Myocyte (in vitro differentiated cells): ENCODE results near the gene PIF1. TPM values are rescaled to one million over a fixed set of nuclear protein-coding genes. Genes with fewer than 3 reads are reported as not detected.

Source experiments
- DNase-seq: peaks from one replicate; pipeline ENCODE4 v3.0.0-alpha.2; 2012; ENCODE audit warnings: low read depth
- polyA plus RNA-seq: library from polyadenylated mRNA; unstranded; fragments of >200 nt; gene quantifications from one replicate; pipeline ENCODE4 v1.2.1, GENCODE V29; 2012; ENCODE audit warnings: missing spikeins
- total RNA-seq: library from RNA; depleted of rRNA; stranded (reverse); fragments of >200 nt; gene quantifications from 2 replicates; pipeline ENCODE4 v1.2.3, GENCODE V29; 2014

The PIF1 gene, protein sequence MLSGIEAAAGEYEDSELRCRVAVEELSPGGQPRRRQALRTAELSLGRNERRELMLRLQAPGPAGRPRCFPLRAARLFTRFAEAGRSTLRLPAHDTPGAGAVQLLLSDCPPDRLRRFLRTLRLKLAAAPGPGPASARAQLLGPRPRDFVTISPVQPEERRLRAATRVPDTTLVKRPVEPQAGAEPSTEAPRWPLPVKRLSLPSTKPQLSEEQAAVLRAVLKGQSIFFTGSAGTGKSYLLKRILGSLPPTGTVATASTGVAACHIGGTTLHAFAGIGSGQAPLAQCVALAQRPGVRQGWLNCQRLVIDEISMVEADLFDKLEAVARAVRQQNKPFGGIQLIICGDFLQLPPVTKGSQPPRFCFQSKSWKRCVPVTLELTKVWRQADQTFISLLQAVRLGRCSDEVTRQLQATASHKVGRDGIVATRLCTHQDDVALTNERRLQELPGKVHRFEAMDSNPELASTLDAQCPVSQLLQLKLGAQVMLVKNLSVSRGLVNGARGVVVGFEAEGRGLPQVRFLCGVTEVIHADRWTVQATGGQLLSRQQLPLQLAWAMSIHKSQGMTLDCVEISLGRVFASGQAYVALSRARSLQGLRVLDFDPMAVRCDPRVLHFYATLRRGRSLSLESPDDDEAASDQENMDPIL
- 8.9 and 13.5 TPM in 2 replicates for total RNA-seq
- 7.4 TPM for polyA plus RNA-seq

DNA sequence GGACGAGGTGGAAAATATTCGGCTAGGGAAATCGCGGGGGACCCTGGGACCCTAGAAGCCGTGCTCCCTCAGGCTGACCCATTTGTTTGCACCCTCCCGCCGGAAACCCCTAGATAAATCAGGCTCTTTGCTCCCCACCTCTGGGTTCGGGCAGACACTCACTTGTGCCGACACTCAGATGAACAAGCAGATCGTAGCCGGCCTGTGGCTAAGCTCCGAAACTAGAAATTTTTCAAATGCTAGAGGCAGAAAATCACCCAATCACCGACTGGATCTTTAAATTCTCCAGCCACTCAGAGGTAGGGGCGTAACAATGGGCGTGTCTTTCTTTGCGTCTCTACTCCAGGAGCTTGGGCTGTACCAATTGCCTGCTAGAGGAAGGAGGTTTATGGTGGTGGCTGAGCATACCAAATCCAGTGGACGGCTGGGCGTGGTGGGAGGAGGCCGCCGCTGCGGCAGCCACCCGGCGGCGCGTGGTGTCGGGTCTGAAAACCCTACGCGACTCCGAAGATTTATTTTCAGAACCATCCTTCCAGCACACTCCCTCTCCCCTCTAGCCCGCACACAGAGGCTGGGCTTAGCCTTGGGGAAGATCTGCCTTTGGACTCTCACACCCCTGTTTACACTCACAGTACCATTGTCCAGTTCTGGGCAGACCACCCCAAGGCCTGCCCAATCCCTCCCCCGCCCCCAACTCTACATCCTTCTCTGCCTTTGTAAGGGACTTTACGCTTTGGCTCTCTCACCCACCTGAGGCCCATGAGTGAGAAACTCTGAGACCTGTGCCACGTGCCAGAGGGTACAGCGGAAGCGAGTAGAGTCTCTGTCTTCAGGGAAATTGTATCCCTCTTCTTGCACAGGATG, at the start of gene PIF1:
Gene PIF1, minus strand, starts transcription at position 217 of the 864 bp plus-strand sequence. CDS start 1,312 bp downstream, outside the sequence.
- peak; percentile 99 for DNase-seq

DNA sequence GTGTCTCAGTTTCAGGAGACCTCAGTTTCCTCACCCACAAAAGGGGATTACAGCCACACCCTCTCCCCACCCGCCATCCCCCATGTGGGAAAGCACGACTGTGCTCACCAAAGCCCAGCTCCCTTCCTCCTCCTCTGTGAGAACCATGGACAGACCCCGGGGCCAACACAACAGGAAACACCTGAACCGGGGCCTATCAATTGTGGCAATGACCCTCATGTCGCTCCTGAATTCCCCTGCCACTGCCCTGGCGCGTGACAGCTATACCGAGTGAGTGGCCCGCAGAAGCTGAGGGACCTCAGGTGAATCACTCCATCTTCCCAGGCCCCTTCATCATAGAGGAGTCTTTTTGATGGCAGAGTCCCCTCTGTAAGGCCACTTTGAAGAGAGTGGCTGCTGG, 44.9 kb upstream of the PIF1 start:
- no peak for DNase-seq

DNA sequence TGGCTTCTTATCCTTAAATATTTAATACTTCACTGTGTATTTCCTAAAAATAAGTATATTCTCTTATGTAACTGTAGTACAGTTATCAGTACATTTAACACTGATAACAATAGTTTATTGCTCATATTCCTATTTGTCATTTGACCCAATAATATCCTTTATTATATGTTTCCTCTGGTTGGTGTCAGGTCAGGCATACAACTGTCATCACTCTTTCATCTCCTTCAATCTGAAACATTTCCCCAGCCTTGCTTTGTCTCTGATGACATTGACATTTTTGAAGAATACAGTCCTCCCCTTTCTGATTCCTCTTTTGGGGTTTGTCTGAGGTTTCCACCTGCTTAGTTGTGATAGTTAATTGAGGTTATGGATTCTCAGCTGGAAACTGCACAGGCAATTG, 44.1 kb upstream of the PIF1 start:
- DNase-seq, result no peak

DNA sequence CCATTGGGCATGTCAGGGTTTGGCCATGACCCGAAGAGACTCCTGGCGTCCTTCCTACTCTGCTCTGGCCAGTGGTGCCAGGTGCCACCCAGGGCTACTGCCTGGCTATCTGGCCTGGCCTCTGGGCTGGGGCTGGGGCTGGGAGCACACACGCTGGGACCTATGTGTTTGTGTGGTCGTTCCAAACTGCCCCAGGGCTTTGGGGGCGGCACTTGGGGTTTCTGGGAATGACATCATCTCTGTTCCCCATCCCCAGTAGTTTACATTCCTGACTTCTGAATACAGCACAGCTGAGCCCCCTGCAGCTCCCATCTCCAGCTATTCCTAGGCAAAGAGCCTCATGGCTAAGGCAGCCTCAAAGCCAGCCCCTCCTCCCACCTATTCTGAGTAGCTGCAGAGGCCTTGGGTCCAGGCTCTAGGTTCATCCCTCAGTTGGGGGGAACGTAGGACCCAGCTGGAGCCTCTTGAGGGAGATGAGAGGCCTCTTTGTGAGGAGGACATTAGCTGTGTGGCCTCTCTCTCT, 40.6 kb upstream of the PIF1 start:
- DNase-seq, result peak; percentile 96

DNA sequence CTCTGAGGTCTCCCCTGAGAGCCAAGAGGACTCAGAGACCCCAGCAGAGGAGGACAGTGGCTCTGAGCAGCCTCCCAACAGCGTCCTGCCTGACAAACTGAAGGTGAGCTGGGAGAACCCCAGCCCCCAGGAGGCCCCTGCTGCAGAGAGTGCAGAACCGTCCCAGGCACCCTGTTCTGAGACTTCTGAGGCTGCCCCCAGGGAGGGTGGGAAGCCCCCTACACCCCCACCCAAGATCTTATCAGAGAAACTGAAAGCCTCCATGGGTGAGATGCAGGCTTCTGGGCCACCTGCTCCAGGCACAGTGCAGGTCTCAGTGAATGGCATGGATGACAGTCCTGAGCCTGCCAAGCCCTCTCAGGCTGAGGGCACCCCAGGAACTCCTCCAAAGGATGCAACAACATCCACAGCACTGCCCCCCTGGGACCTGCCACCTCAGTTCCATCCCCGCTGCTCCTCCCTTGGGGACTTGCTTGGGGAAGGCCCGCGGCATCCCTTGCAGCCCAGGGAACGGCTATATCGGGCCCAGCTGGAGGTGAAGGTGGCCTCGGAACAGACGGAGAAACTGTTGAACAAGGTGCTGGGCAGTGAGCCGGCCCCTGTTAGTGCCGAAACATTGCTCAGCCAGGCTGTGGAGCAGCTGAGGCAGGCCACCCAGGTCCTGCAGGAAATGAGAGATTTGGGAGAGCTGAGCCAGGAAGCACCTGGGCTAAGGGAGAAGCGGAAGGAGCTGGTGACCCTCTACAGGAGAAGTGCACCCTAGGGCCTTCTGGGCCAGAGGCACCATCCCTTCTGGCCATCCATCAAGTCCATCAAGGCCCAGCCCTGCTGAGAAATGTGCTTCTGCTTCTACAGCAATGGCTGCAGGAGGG, 39.9 kb upstream of the PIF1 start:
- no peak for DNase-seq

DNA sequence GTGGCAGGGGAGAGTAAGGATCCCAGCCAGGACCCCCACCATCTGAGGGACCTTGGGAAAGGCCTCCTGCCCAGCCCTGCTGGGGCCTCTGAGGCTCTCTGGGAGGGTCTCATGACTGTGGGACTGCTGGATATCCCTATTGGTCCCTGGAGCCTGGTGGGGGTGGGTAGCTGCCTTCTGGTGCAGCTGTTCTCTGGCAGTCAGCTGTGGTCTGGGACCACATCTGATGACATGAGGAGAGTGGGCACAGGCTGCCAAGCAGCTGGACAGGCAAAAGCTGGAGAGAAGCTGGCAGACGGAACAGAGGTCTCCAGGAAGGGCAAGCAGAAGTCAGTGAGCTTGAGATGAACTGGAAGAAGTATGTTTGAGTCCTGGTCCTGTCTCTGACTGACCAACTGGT, 38.6 kb upstream of the PIF1 start:
- DNase-seq, result peak; percentile 99

DNA sequence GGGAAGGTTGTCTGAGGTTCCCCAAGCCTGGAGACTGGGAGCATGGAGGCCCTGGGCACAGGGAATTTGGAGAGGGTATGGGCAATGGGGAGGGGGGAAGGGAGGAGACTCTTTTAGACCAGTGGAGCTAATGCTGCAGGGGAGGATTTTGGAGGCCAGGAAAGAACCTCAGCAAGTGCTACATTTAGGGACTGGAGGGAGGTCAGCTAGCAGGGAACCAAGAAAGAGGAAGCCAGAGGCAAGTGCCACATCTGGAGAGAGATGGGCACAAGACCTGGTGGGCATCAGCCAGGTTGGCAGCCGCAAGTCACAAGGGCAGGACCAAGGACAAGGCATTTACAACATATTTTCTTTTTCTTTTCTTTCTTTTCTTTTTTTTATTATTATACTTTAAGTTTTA, 37.0 kb upstream of the PIF1 start:
- DNase-seq, result no peak

DNA sequence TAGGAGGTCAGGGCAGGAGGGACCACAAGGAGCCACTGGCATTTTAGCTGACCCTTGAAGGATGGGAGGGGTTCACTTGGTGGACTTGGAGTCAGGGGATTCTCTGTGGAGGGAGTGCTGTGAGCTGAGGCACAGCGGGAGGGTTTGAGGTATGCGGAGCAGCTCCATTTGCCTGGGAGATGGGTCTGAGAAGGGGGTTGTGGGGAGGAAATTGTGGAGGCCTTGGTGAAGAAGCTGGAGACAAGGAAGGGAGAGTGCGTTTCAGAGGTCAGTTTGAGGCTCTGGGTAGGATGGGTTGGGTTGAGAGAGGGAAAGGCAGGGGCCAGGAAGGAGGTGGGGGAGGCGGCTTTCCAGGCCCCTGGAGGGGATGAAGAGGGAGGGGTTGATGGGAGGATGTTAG, 36.5 kb upstream of the PIF1 start:
- no peak for DNase-seq

- DNase-seq, result no peak
Observed at GRCh38 chr15:64861331-64861730, 35.9 kb upstream of the PIF1 start.

- DNase-seq, result no peak
Observed at GRCh38 chr15:64859226-64859625, 33.8 kb upstream of the PIF1 start.

- no peak for DNase-seq
Observed at GRCh38 chr15:64858021-64858575, 32.7 kb upstream of the PIF1 start.

DNA sequence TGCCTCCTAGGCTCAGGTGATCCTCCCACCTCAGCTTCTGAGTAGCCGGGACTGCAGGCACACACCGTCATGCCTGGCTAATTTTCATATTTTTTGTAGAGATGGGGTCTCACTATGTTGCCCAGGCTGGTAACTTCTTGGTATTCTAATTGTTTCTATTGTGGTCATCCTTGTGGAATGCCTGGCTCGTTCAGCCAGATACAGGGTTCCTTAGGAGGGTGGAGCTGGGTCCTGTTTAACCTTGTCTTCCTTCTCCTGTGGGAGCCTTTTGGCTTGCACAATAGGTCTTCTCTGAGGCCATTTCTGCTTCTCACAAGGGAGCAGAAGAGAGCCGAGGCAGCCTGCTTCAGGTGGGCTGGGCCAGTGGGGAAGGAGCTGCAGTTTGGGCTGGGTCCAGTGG, 32.0 kb upstream of the PIF1 start:
- peak; percentile 57 for DNase-seq

DNA sequence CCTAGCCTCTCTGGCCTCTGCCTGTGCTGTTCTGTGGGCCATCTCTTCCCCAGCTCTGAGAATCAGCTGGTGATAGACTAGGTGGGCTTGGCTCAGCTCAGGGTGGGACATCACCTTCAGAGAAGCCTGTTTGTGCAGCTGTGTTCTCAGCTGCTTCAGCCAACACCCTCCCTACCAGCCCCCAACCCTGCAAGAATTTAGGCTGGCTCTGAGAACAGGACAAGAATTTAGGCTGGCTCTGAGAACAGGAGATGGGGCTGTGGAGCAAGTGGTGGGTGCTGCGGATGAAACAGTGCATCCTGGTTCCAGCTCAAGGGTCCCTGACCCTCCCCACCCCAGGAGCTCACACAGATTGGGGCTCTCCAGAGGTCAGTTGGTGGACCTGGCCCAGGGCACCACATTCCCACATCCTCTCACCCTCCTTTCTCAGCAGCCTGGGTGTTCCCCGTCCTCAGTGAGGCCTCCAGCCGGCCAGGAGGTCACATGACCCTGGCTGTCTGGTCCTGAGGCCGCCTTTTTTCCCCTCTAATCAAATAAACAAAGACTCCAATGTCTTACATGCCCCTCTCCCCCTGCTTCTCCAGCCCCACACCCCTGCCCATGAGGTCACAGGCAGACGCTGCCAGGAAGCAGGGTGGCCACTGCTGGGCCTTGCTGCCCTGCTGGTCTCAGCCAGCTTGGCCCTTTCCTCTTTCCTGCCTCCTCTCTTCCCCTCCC, 31.1 kb upstream of the PIF1 start:
- peak; percentile 75 for DNase-seq

GRCh38 chr15:64855205-64855975, 29.9 kb upstream of the PIF1 start:
- peak; percentile 69 for DNase-seq

GRCh38 chr15:64854526-64854925, 29.1 kb upstream of the PIF1 start:
- no peak for DNase-seq

DNA sequence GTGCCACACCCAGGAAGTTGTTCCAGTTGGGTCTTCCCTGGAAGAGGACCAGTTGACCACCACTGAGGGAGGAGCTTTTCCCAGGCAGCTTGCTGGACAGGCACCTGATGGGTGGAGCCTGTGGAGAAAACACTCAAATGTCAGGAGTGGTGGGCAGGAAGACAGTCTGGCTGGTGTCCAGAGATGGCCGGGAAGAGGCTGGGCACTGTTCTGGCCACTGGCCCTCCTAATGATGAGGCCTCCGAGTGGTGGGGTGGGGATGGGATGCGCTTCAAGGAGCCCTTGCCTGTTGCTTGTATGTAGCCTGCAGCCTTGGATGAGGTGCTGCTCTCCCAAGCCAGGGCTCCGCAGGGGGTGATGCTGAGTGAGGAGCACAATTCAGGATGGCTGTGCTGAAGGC, 28.6 kb upstream of the PIF1 start:
- DNase-seq, result no peak

DNA sequence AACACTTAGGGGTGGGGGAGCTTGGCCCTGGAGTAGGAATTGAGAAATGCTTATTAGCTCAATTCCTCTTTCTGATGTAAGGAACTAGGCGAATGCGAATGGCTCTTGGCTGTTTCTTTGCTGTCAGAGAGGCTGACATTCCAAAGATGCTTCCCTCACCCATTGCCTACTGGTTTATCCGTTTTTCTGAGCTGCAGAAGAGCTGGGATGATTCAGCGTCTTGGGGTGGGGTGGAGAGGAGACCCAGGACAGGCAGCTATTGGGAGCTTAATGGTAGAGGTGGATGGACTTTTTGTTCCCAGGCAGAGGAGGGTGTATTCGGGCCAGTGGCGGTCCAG, 26.0 kb upstream of the PIF1 start:
- DNase-seq, result peak; percentile 59

- no peak for DNase-seq
Observed at GRCh38 chr15:64850778-64851502, 25.5 kb upstream of the PIF1 start.
